OCI-LY1 (cell line): ENCODE measurements around the gene GALR3.
A peak's percentile ranks its signal among the peaks of the same experiment; 100 is the strongest.

ENCODE experiments used
- H2AFZ ChIP-seq: fragments of 200-600 bp; sonication (generic), shearing (Covaris generic); 2 replicates; pipeline ENCODE4 v1.6.0; 2014; ENCODE audit warnings: antibody characterized with exemption, mild to moderate bottlenecking, low read length
- H3F3A ChIP-seq: fragments of 200-600 bp; sonication (generic), shearing (Covaris generic); 2 replicates; pipeline ENCODE4 v1.6.0; 2014; ENCODE audit warnings: mild to moderate bottlenecking, antibody characterized with exemption, low read length, moderate library complexity; ENCODE audit not compliant: insufficient read depth
- H3K27ac ChIP-seq: fragments of 200-600 bp; sonication (generic); 2 replicates; pipeline ENCODE4 v1.5.1; 2014; ENCODE audit warnings: low read length, mixed run types, mild to moderate bottlenecking, low read depth; ENCODE audit not compliant: poor library complexity, severe bottlenecking
- H3K27me3 ChIP-seq: fragments of 200-600 bp; sonication (generic); 2 replicates; pipeline ENCODE4 v1.6.0; 2014; ENCODE audit warnings: antibody characterized with exemption, mild to moderate bottlenecking, low read length, moderate library complexity; ENCODE audit not compliant: insufficient read depth
- H3K36me3 ChIP-seq: fragments of 200-600 bp; sonication (generic); 2 replicates; pipeline ENCODE4 v1.6.1; 2014; ENCODE audit warnings: mild to moderate bottlenecking, antibody characterized with exemption, low read length, moderate library complexity, mixed read lengths; ENCODE audit not compliant: insufficient read depth
- H3K4me1 ChIP-seq: fragments of 200-600 bp; sonication (generic); 2 replicates; pipeline ENCODE4 v1.5.1; 2014; ENCODE audit warnings: mild to moderate bottlenecking, low read length, moderate library complexity; ENCODE audit not compliant: insufficient read depth, severe bottlenecking
- H3K4me2 ChIP-seq: fragments of 200-600 bp; sonication (generic), shearing (Covaris generic); 2 replicates; pipeline ENCODE4 v1.6.1; 2014; ENCODE audit warnings: low read length
- H3K4me3 ChIP-seq: fragments of 200-600 bp; sonication (generic); 2 replicates; pipeline ENCODE4 v1.5.1; 2014; ENCODE audit warnings: low read length, low read depth, mild to moderate bottlenecking, mixed read lengths; ENCODE audit not compliant: poor library complexity, severe bottlenecking
- H3K79me2 ChIP-seq: fragments of 200-600 bp; shearing (Covaris generic); 2 replicates; pipeline ENCODE4 v1.6.1; 2016; ENCODE audit warnings: mixed run types, low read length, mixed read lengths; ENCODE audit not compliant: insufficient read depth
- H3K9ac ChIP-seq: fragments of 200-600 bp; sonication (generic), shearing (Covaris generic); 2 replicates; pipeline ENCODE4 v1.6.1; 2014; ENCODE audit warnings: mild to moderate bottlenecking, low read length, mixed read lengths
- H3K9me2 ChIP-seq: fragments of 200-600 bp; sonication (generic), shearing (Covaris generic); 2 replicates; pipeline ENCODE4 v1.6.1; 2014; ENCODE audit warnings: low read depth, mild to moderate bottlenecking, low read length, mixed read lengths
- H3K9me3 ChIP-seq: fragments of 200-600 bp; shearing (Covaris generic); 2 replicates; pipeline ENCODE4 v1.6.1; 2014; ENCODE audit warnings: low read length, mixed read lengths
- H4K20me1 ChIP-seq: fragments of 200-600 bp; sonication (generic), shearing (Covaris generic); 2 replicates; pipeline ENCODE4 v1.6.0; 2016; ENCODE audit warnings: mild to moderate bottlenecking, low read length; ENCODE audit not compliant: insufficient read depth
- EZH2 ChIP-seq: fragments of 200-600 bp; sonication (generic), shearing (Covaris generic); IDR thresholded peaks from 2 replicates; pipeline ENCODE4 v1.8.0; 2017; ENCODE audit warnings: borderline replicate concordance, mixed run types, mild to moderate bottlenecking, antibody characterized with exemption, low read length, moderate library complexity, mixed read lengths
- TF ChIP-seq, protein P1 (sequence below): fragments of 200-600 bp; sonication (generic), shearing (Covaris generic); IDR thresholded peaks from 2 replicates; pipeline ENCODE4 v1.5.1; 2017; ENCODE audit warnings: mild to moderate bottlenecking, antibody characterized with exemption, low read length, moderate library complexity, mixed read lengths

Gene GALR3

GRCh38 chr22:37781434-37782059 is 41.6 kb upstream of the GALR3 start:
- no peaks in the 10 kb centered on the region for H4K20me1 ChIP-seq
- no peaks in the 10 kb centered on the region for H3K9me2 ChIP-seq
- no peak overlapping the region for H3K9ac ChIP-seq
- H2AFZ ChIP-seq, result no peak overlapping the region
- no peaks in the 10 kb centered on the region for H3K79me2 ChIP-seq
- TF ChIP-seq, protein P1, sequence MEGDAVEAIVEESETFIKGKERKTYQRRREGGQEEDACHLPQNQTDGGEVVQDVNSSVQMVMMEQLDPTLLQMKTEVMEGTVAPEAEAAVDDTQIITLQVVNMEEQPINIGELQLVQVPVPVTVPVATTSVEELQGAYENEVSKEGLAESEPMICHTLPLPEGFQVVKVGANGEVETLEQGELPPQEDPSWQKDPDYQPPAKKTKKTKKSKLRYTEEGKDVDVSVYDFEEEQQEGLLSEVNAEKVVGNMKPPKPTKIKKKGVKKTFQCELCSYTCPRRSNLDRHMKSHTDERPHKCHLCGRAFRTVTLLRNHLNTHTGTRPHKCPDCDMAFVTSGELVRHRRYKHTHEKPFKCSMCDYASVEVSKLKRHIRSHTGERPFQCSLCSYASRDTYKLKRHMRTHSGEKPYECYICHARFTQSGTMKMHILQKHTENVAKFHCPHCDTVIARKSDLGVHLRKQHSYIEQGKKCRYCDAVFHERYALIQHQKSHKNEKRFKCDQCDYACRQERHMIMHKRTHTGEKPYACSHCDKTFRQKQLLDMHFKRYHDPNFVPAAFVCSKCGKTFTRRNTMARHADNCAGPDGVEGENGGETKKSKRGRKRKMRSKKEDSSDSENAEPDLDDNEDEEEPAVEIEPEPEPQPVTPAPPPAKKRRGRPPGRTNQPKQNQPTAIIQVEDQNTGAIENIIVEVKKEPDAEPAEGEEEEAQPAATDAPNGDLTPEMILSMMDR, result peak; percentile 33; the same call in 1 of the 2 replicates
- no peak for TF ChIP-seq EZH2
- no peaks in the 10 kb centered on the region for H3K36me3 ChIP-seq
- no peak overlapping the region for H3K4me2 ChIP-seq
- peaks cover 28% of the 10 kb centered on the region for H3K4me1 ChIP-seq
- H3K9me3 ChIP-seq, result no peaks in the 10 kb centered on the region
- no peaks in the 10 kb centered on the region for H3K27me3 ChIP-seq
- H3F3A ChIP-seq, result peaks cover 9% of the 10 kb centered on the region; the same call in 1 of the 2 replicates
- H3K4me3 ChIP-seq, result no peak overlapping the region
- no peak overlapping the region for H3K27ac ChIP-seq

- no peaks in the 10 kb centered on the region for H3K9me3 ChIP-seq
- no peaks in the 10 kb centered on the region for H3K9me2 ChIP-seq
- no peaks in the 10 kb centered on the region for H3K36me3 ChIP-seq
- no peak overlapping the region for H3K4me2 ChIP-seq
- peaks cover 18% of the 10 kb centered on the region for H3K4me1 ChIP-seq
- no peak overlapping the region for H3K9ac ChIP-seq
- H3K79me2 ChIP-seq, result no peaks in the 10 kb centered on the region
- H3K27me3 ChIP-seq, result no peaks in the 10 kb centered on the region
- no peaks in the 10 kb centered on the region for H4K20me1 ChIP-seq
- H3K27ac ChIP-seq, result no peak overlapping the region
- no peak overlapping the region for H3K4me3 ChIP-seq
- TF ChIP-seq, protein P1, result no peak
- TF ChIP-seq EZH2, result no peak
- no peaks in the 10 kb centered on the region for H3F3A ChIP-seq
- no peak overlapping the region for H2AFZ ChIP-seq
Measured at GRCh38 chr22:37782340-37783168, 40.6 kb upstream of the GALR3 start.

DNA sequence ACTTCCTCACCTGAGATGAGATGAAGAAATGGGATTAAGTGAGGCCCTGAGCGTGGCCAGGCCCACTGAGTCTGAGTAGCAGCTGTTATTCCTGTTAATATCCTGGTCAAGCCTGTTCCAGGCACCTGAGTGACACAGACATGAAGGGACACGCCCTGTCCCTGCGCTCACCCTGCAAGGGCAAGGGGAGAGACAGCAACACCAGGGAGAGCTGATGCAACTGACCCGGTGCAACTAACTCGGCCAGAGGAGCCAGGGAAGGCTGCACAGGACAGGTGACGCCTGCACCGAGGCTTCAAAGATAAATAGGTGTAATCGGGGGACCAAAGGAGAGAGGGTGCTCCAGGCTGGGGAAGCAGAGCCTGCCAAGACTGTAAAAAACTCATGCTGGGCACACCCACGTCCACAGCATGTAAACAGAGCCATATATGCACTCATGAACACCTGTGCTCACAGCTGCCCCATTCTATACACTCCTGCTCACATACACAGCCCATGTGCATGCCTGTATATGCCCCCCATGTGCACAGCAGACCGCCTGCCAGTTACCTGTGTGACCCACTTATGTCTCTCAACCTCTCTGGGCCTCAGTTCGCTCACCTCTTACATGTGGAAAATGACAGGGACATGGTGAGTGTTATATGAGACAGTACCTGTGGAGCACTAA is 38.2 kb upstream of the GALR3 start:
- Histone ChIP-seq H3K79me2 (no peaks in the 10 kb centered on the region), H3K4me2 (no peak overlapping the region), H3K9me2 (no peaks in the 10 kb centered on the region), H3K4me3 (no peak overlapping the region), H2AFZ (no peak overlapping the region), H3F3A (no peaks in the 10 kb centered on the region), H3K27ac (no peak overlapping the region), H4K20me1 (no peaks in the 10 kb centered on the region), H3K36me3 (no peaks in the 10 kb centered on the region), H3K4me1 (peaks cover 14% of the 10 kb centered on the region), H3K27me3 (no peaks in the 10 kb centered on the region), H3K9me3 (no peaks in the 10 kb centered on the region), H3K9ac (no peak overlapping the region)
- TF ChIP-seq, protein P1, result no peak
- no peak for TF ChIP-seq EZH2
